Kidney epithelial cell (primary cell): Measurements from ENCODE around the gene SMC6. TPM values are rescaled to one million over a fixed set of nuclear protein-coding genes. Genes with fewer than 3 reads are reported as not detected.

Source experiments
- DNase-seq: peaks from one replicate; pipeline ENCODE4 v3.0.0-alpha.2; 2010; ENCODE audit warnings: low read depth
- H3K27me3 ChIP-seq: 2 replicates; pipeline ENCODE4 v1.6.0; 2011; ENCODE audit warnings: low read length; ENCODE audit not compliant: control insufficient read depth, insufficient read depth
- H3K36me3 ChIP-seq: 2 replicates; pipeline ENCODE4 v1.5.1; 2011; ENCODE audit warnings: low read length; ENCODE audit not compliant: control insufficient read depth, insufficient read depth
- H3K4me3 ChIP-seq: 2 replicates; pipeline ENCODE4 v1.5.1; 2011; ENCODE audit warnings: low read depth, mild to moderate bottlenecking, control low read depth, low read length
- CTCF ChIP-seq: IDR thresholded peaks from 2 replicates; pipeline ENCODE4 v1.5.1; 2011; ENCODE audit warnings: mild to moderate bottlenecking, moderate library complexity, low read length, control low read depth, inconsistent platforms; ENCODE audit not compliant: insufficient read depth, poor library complexity, severe bottlenecking
- total RNA-seq: library from RNA; depleted of rRNA; stranded (reverse); fragments of >200 nt; gene quantifications from 2 replicates; pipeline ENCODE4 v1.2.3, GENCODE V29; 2015

SMC6 gene
- total RNA-seq, 1 donor from 2014 or later: 19.3 TPM

GRCh38 chr2:17798338-17798737 lies 44.7 kb upstream of the SMC6 start:
- H3K4me3 ChIP-seq: no peak overlapping the region
- no peaks in the 10 kb centered on the region for H3K27me3 ChIP-seq
- no peak for TF ChIP-seq CTCF
- no peak for DNase-seq
- H3K36me3 ChIP-seq: no peaks in the 10 kb centered on the region

- DNase-seq: no peak
- no peak for TF ChIP-seq CTCF
- no peak overlapping the region for H3K4me3 ChIP-seq
- no peaks in the 10 kb centered on the region for H3K36me3 ChIP-seq
- no peaks in the 10 kb centered on the region for H3K27me3 ChIP-seq
These were observed 41.7 kb upstream of the SMC6 start for GRCh38 chr2:17795309-17795708.

GRCh38 chr2:17793803-17794354 lies 40.3 kb upstream of the SMC6 start:
- DNase-seq: no peak
- no peak overlapping the region for H3K4me3 ChIP-seq
- H3K27me3 ChIP-seq: no peaks in the 10 kb centered on the region
- no peak for TF ChIP-seq CTCF
- H3K36me3 ChIP-seq: no peaks in the 10 kb centered on the region

GRCh38 chr2:17793296-17793695 lies 39.7 kb upstream of the SMC6 start:
- no peak for DNase-seq
- no peak for TF ChIP-seq CTCF
- Histone ChIP-seq H3K27me3 (no peaks in the 10 kb centered on the region), H3K36me3 (no peaks in the 10 kb centered on the region), H3K4me3 (no peak overlapping the region)

- DNase-seq: no peak
- no peak overlapping the region for H3K4me3 ChIP-seq
These were observed 38.9 kb upstream of the SMC6 start for GRCh38 chr2:17792515-17792914.

GRCh38 chr2:17791817-17792130 lies 38.2 kb upstream of the SMC6 start:
- DNase-seq: no peak
- H3K27me3 ChIP-seq: no peaks in the 10 kb centered on the region
- no peaks in the 10 kb centered on the region for H3K36me3 ChIP-seq
- H3K4me3 ChIP-seq: no peak overlapping the region
- no peak for TF ChIP-seq CTCF

More at GRCh38 chr2:17792515-17792914, 38.9 kb upstream of the SMC6 start:
- no peak for TF ChIP-seq CTCF
- no peaks in the 10 kb centered on the region for H3K27me3 ChIP-seq
- H3K36me3 ChIP-seq: no peaks in the 10 kb centered on the region
